GM10266 (cell line): ENCODE measurements around the gene HAAO.

Experiments used
- DNase-seq: peaks from one replicate; pipeline ENCODE4 v3.0.0; 2012; ENCODE audit errors: extremely low spot score
- CTCF ChIP-seq: IDR thresholded peaks from 2 replicates; pipeline ENCODE4 v1.5.1; 2012; ENCODE audit warnings: mild to moderate bottlenecking, low read depth; ENCODE audit not compliant: control insufficient read depth, insufficient read depth; ENCODE audit errors: missing control alignments

Gene HAAO

GRCh38 chr2:42768706-42769256 lies 23.6 kb downstream of the HAAO start:
- no peak for DNase-seq
- TF ChIP-seq CTCF = no peak

- no peak for TF ChIP-seq CTCF
- no peak for DNase-seq
These were observed 24.3 kb downstream of the HAAO start for GRCh38 chr2:42767899-42768705.

- TF ChIP-seq CTCF = no peak
- no peak for DNase-seq
These were observed 25.1 kb downstream of the HAAO start for GRCh38 chr2:42767080-42767898.

- TF ChIP-seq CTCF = no peak
- no peak for DNase-seq
These were observed 26.7 kb downstream of the HAAO start for GRCh38 chr2:42765686-42766085.

GRCh38 chr2:42764901-42765300 lies 27.5 kb downstream of the HAAO start:
- DNase-seq = no peak
- TF ChIP-seq CTCF = no peak

GRCh38 chr2:42764096-42764495 lies 28.3 kb downstream of the HAAO start, which contains the start of gene OXER1:
Gene OXER1 (minus strand): TSS chr2:42764135. CDS start chr2:42764062, 73 bp downstream.
- DNase-seq = no peak
- no peak for TF ChIP-seq CTCF
